K562 (cell line): ENCODE data around the gene NES. TPM values are rescaled to one million over a fixed set of nuclear protein-coding genes. Genes with fewer than 3 reads are reported as not detected.

Source experiments
- CTCFL ChIP-seq: IDR thresholded peaks from 2 replicates; pipeline ENCODE4 v1.6.1; 2011; ENCODE audit warnings: borderline replicate concordance, low read depth, mild to moderate bottlenecking, moderate library complexity, low read length; ENCODE audit not compliant: insufficient read depth, poor library complexity, severe bottlenecking
- KLF1 ChIP-seq: fragments of 450-650 bp; IDR thresholded peaks from 2 replicates; pipeline ENCODE4 v1.6.1; 2016; ENCODE audit warnings: missing genetic modification characterization, missing compliant biosample characterization
- LARP7 ChIP-seq: fragments of 450-650 bp; IDR thresholded peaks from 2 replicates; pipeline ENCODE4 v1.6.1; 2016
- MED1 ChIP-seq: sonication (generic); formaldehyde crosslinking; IDR thresholded peaks from 2 replicates; pipeline ENCODE4 v1.8.1; 2023; ENCODE audit warnings: missing genetic modification reagents, borderline replicate concordance
- MGA ChIP-seq: fragments of 450-650 bp; IDR thresholded peaks from 2 replicates; pipeline ENCODE4 v1.6.1; 2016; ENCODE audit warnings: mild to moderate bottlenecking, moderate library complexity
- MTA2 ChIP-seq: fragments of 450-650 bp; IDR thresholded peaks from 2 replicates; pipeline ENCODE4 v1.6.1; 2016; ENCODE audit warnings: low read depth
- MXI1 ChIP-seq: IDR thresholded peaks from 2 replicates; pipeline ENCODE4 v1.6.1; 2011; ENCODE audit warnings: low read depth, mild to moderate bottlenecking, improper control_type of control experiment, low read length
- NFE2 ChIP-seq: IDR thresholded peaks from 2 replicates; pipeline ENCODE4 v1.6.1; 2014; ENCODE audit warnings: antibody characterized with exemption, low read depth
- POLR2AphosphoS5 ChIP-seq: IDR thresholded peaks from 2 replicates; pipeline ENCODE4 v1.6.1; 2011; ENCODE audit warnings: mild to moderate bottlenecking, low read depth, low read length, moderate library complexity; ENCODE audit not compliant: control insufficient read depth, insufficient read depth
- SMARCA4 ChIP-seq: fragments of 450-650 bp; IDR thresholded peaks from 2 replicates; pipeline ENCODE4 v1.6.1; 2016
- TARDBP ChIP-seq: fragments of 450-650 bp; IDR thresholded peaks from 2 replicates; pipeline ENCODE4 v1.6.1; 2016
- TBL1XR1 ChIP-seq, 2 experiments: IDR thresholded peaks; 2 replicates each; pipeline ENCODE4 v1.6.1; 2012; ENCODE audit warnings: improper control_type of control experiment in 2 of 2, low read length in 2 of 2, mild to moderate bottlenecking in 1 of 2
- ZFX ChIP-seq: sonication (generic); formaldehyde crosslinking; IDR thresholded peaks from 2 replicates; pipeline ENCODE4 v1.8.0; 2022; ENCODE audit warnings: mild to moderate bottlenecking, missing genetic modification reagents, moderate library complexity
- ZNF696 ChIP-seq: fragments of 250-450 bp; sonication (Bioruptor Pico); conservative IDR thresholded peaks from 2 replicates; pipeline ENCODE4 v1.4.0; 2020; ENCODE audit warnings: mild to moderate bottlenecking, moderate library complexity
- polyA plus RNA-seq, 8 experiments: library from polyadenylated mRNA; depleted of rRNA in 4 of 8; stranded (reverse) in 5 of 8; unstranded in 3 of 8; fragments of >200 nt; fragmentation: Nextera tagmentation in 2 of 8; fragmentation: Illumina TruSeq in 1 of 8; extraction: Ambion mirVana in 2 of 8; extraction: Trizol in 1 of 8; gene quantifications; 2 replicates each; pipeline versions ENCODE4 v1.2.1 to v1.2.3, GENCODE V29; 2011 to 2014; ENCODE audit warnings: inconsistent platforms in 1 of 8, missing spikeins in 1 of 8
- total RNA-seq, 7 experiments: library from RNA; depleted of rRNA in 6 of 7; stranded (reverse); fragments of >200 nt in 6 of 7; fragmentation: Illumina TruSeq in 2 of 7; extraction: Trizol in 2 of 7; gene quantifications; 2 replicates each; pipeline versions ENCODE4 v1.2.1 to v1.2.3, GENCODE V29; 2011 to 2021; ENCODE audit warnings: low replicate concordance in 1 of 7

The NES gene
- total and polyA plus RNA-seq, 9 of the 15 experiments (the other 6 are each of a cell fraction or from before 2014, with no cell fraction given) = 0.10 to 8.6 (median 4.2) TPM

GRCh38 chr1:156657741-156658319, 19.4 kb downstream of the NES start (continued):
- TF ChIP-seq MGA (no peak), TBL1XR1 (IDR thresholded peaks at IDR 0.05; ENCODE audit: low read length in 2 of 2) (no peak), NFE2 (peak; percentile 57; the same call in 1 of the 2 replicates), MTA2 (no peak), MED1 (CRISPR knock-in tag) (no peak), KLF1 (tag) (no peak), TARDBP (no peak), SMARCA4 (no peak), LARP7 (peak; percentile 42; the same call in 1 of the 2 replicates), ZNF696 (no peak), POLR2AphosphoS5 (no peak), ZFX (CRISPR knock-in tag) (peak; percentile 33), MXI1 (no peak), CTCFL (no peak)
